CD4-positive, CD25-positive, alpha-beta regulatory T cell (primary cell): ENCODE measurements around the gene ARHGAP25. TPM values are rescaled to one million over a fixed set of nuclear protein-coding genes. Genes with fewer than 3 reads are reported as not detected.

Experiments used
- ATAC-seq, 2 donors: fragments of 150-1000 bp; cut with Tn5 transposase; one replicate each; pipeline ENCODE4 v1.10.0; 2021; ENCODE audit warnings: low read depth in 2 of 2, moderate number of reproducible peaks in 2 of 2, moderate library complexity in 1 of 2
- DNase-seq, 3 donors: peaks; one replicate each; pipeline versions ENCODE4 v3.0.0 to v3.0.0-alpha.2; 2012 to 2022; ENCODE audit warnings: mixed read lengths in 1 of 3
- H3K27ac ChIP-seq: one replicate; pipeline ENCODE4 v1.7.0; 2013; ENCODE audit warnings: mild to moderate bottlenecking, low read length; ENCODE audit not compliant: insufficient read depth, poor library complexity, severe bottlenecking
- H3K27me3 ChIP-seq: one replicate; pipeline ENCODE4 v1.7.0; 2013; ENCODE audit warnings: low read length; ENCODE audit not compliant: control insufficient read depth, insufficient read depth
- H3K36me3 ChIP-seq: one replicate; pipeline ENCODE4 v1.7.0; 2013; ENCODE audit warnings: mild to moderate bottlenecking, low read length, moderate library complexity; ENCODE audit not compliant: control insufficient read depth, insufficient read depth
- H3K4me1 ChIP-seq: 2 replicates; pipeline ENCODE4 v1.7.0; 2013; ENCODE audit warnings: mild to moderate bottlenecking, low read length; ENCODE audit not compliant: insufficient read depth, control insufficient read depth, poor library complexity, severe bottlenecking
- H3K4me3 ChIP-seq: one replicate; pipeline ENCODE4 v1.7.0; 2013; ENCODE audit warnings: low read depth, mild to moderate bottlenecking, low read length, moderate library complexity
- H3K9me3 ChIP-seq, 2 experiments: 1 replicate in 1 of 2; 2 replicates in 1 of 2; pipeline ENCODE4 v1.7.0; 2013; ENCODE audit warnings: low read length in 2 of 2, mild to moderate bottlenecking in 1 of 2, moderate library complexity in 1 of 2; ENCODE audit not compliant: control insufficient read depth in 2 of 2
- H3K27ac Mint-ChIP-seq, 3 donors: one replicate each; pipeline ENCODE4 v1.8.0; 2020 to 2022; ENCODE audit warnings: mild to moderate bottlenecking in 3 of 3, mixed read lengths in 3 of 3, moderate library complexity in 2 of 3
- H3K27me3 Mint-ChIP-seq: one replicate; pipeline ENCODE4 v1.8.0; 2022; ENCODE audit warnings: mild to moderate bottlenecking, mixed read lengths
- H3K36me3 Mint-ChIP-seq: one replicate; pipeline ENCODE4 v1.8.0; 2020; ENCODE audit warnings: mixed read lengths
- H3K4me1 Mint-ChIP-seq, 4 donors: one replicate each; pipeline ENCODE4 v1.8.0; 2020 to 2022; ENCODE audit warnings: mixed read lengths in 4 of 4, mild to moderate bottlenecking in 1 of 4
- H3K4me3 Mint-ChIP-seq, 4 donors: one replicate each; pipeline ENCODE4 v1.8.0; 2020 to 2022; ENCODE audit warnings: mild to moderate bottlenecking in 4 of 4, mixed read lengths in 4 of 4, moderate library complexity in 3 of 4
- H3K9me3 Mint-ChIP-seq, 7 donors: one replicate each; pipeline ENCODE4 v1.8.0; 2020 to 2022; ENCODE audit warnings: mixed read lengths in 7 of 7, mild to moderate bottlenecking in 3 of 7, moderate library complexity in 2 of 7
- polyA plus RNA-seq, 4 donors: library from polyadenylated mRNA; unstranded; fragments of 300-500 nt; fragmentation: Illumina TruSeq; gene quantifications; one replicate each; pipeline ENCODE4 v1.2.3, GENCODE V29; 2021
- total RNA-seq: library from RNA; stranded (reverse); gene quantifications from one replicate; pipeline ENCODE4 v1.2.3, GENCODE V29; 2022

ARHGAP25 gene
- total and polyA plus RNA-seq, 5 donors from 2014 or later = 97.8 to 148 (median 135) TPM

GRCh38 chr2:68811364-68811763, 76.8 kb downstream of the ARHGAP25 start:
- H3K27ac Mint-ChIP-seq = peak overlapping the region in 2 of 3 donors; percentile 80 to 89
- DNase-seq = no peak
- no peak for ATAC-seq
- no peaks in the 10 kb centered on the region for H3K27me3 Mint-ChIP-seq
- Histone ChIP-seq H3K4me3 (no peak overlapping the region), H3K36me3 (peaks cover 97% of the 10 kb centered on the region), H3K4me1 (peaks cover 7% of the 10 kb centered on the region), H3K27me3 (no peaks in the 10 kb centered on the region), H3K9me3 (no peaks in the 10 kb centered on the region), H3K27ac (peak overlapping the region; percentile 34)
- peaks cover 0 to 60% (median 31%) of the 10 kb centered on the region in 4 donors for H3K4me1 Mint-ChIP-seq
- no peak overlapping the region for H3K4me3 Mint-ChIP-seq
- H3K9me3 Mint-ChIP-seq = no peaks in the 10 kb centered on the region
- peaks cover 70% of the 10 kb centered on the region for H3K36me3 Mint-ChIP-seq

DNA sequence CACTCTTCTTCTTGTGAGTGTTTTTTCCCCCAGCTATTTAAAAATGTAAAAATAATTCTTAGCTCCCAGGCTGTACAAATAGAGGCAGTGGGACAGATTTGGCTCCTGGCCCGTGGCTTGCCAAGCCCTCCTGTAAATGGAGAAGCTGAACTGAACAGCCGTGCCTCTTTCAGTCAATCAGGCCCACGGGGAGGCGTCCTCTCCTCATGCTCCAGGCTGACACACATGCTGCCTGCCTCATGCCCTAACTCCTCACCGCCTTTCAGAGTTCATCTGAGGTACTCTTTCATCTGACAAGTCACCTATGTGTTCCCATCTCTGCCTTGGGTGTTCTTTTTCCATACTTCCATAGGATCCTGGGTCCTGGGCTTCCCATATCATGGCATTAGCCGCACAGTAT, 77.6 kb downstream of the ARHGAP25 start:
- peaks cover 0 to 52% (median 28%) of the 10 kb centered on the region in 4 donors for H3K4me1 Mint-ChIP-seq
- no peaks in the 10 kb centered on the region for H3K9me3 Mint-ChIP-seq
- DNase-seq = no peak
- Histone ChIP-seq H3K36me3 (peaks cover 97% of the 10 kb centered on the region), H3K27me3 (no peaks in the 10 kb centered on the region), H3K27ac (peak overlapping the region; percentile 36), H3K4me1 (peaks cover 7% of the 10 kb centered on the region), H3K4me3 (no peak overlapping the region), H3K9me3 (no peaks in the 10 kb centered on the region)
- H3K27me3 Mint-ChIP-seq = no peaks in the 10 kb centered on the region
- H3K36me3 Mint-ChIP-seq = peaks cover 66% of the 10 kb centered on the region
- ATAC-seq = no peak
- peak overlapping the region; percentile 50 to 89 (median 80) for H3K27ac Mint-ChIP-seq
- H3K4me3 Mint-ChIP-seq = peak overlapping the region in 1 of 4 donors; percentile 73

DNA sequence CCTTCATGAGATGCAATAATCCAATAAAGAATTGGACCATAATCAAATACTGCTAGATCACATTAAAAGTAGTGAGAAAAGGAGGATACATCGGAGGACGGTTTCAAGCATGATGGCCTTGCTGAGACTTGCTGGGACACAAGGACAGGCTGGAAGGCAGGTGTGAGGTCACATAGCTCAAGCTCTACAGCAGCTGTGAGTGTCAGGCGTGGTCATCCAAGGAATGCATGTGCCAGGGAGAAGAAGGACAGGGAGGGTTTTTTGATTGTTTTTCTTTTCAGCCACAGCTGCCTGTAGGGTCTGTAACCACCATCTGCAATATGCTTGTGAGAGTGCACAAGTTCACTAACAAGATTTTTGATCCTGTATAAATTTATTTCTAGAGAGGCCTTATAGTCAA, 79.0 kb downstream of the ARHGAP25 start:
- no peak for ATAC-seq
- H3K4me1 Mint-ChIP-seq = peaks cover 0 to 45% (median 19%) of the 10 kb centered on the region in 4 donors
- H3K27me3 Mint-ChIP-seq = no peaks in the 10 kb centered on the region
- peaks cover 61% of the 10 kb centered on the region for H3K36me3 Mint-ChIP-seq
- Histone ChIP-seq H3K9me3 (no peaks in the 10 kb centered on the region), H3K27me3 (no peaks in the 10 kb centered on the region), H3K36me3 (peaks cover 97% of the 10 kb centered on the region), H3K4me3 (no peak overlapping the region), H3K4me1 (no peaks in the 10 kb centered on the region), H3K27ac (no peak overlapping the region)
- DNase-seq = no peak
- no peak overlapping the region for H3K4me3 Mint-ChIP-seq
- no peaks in the 10 kb centered on the region for H3K9me3 Mint-ChIP-seq
- H3K27ac Mint-ChIP-seq = peak overlapping the region; percentile 9 to 87 (median 36)

- H3K27me3 Mint-ChIP-seq = no peaks in the 10 kb centered on the region
- peak overlapping the region; percentile 43 for H3K27ac ChIP-seq
- peaks cover 62% of the 10 kb centered on the region for H3K36me3 Mint-ChIP-seq
- no peak overlapping the region for H3K4me3 ChIP-seq
- peaks cover 0 to 22% (median 12%) of the 10 kb centered on the region in 4 donors for H3K4me1 Mint-ChIP-seq
- H3K4me3 Mint-ChIP-seq = no peak overlapping the region
- DNase-seq (no peak), ATAC-seq (no peak)
- no peaks in the 10 kb centered on the region for H3K4me1 ChIP-seq
- peaks cover 98% of the 10 kb centered on the region for H3K36me3 ChIP-seq
- no peaks in the 10 kb centered on the region for H3K9me3 Mint-ChIP-seq
- H3K27me3 ChIP-seq = no peaks in the 10 kb centered on the region
- H3K9me3 ChIP-seq = no peaks in the 10 kb centered on the region
- peak overlapping the region; percentile 80 to 87 (median 84) for H3K27ac Mint-ChIP-seq
Measured at GRCh38 chr2:68817306-68817705, 82.7 kb downstream of the ARHGAP25 start.

GRCh38 chr2:68819556-68819955, 84.9 kb downstream of the ARHGAP25 start:
- no peak for ATAC-seq
- H3K4me3 Mint-ChIP-seq = no peak overlapping the region
- H3K4me1 ChIP-seq = no peaks in the 10 kb centered on the region
- no peak overlapping the region for H3K27ac ChIP-seq
- no peak overlapping the region for H3K4me3 ChIP-seq
- no peaks in the 10 kb centered on the region for H3K9me3 ChIP-seq
- H3K36me3 Mint-ChIP-seq = peaks cover 68% of the 10 kb centered on the region
- H3K4me1 Mint-ChIP-seq = peaks cover 0 to 27% (median 15%) of the 10 kb centered on the region in 4 donors
- no peaks in the 10 kb centered on the region for H3K27me3 Mint-ChIP-seq
- no peaks in the 10 kb centered on the region for H3K9me3 Mint-ChIP-seq
- peak overlapping the region; percentile 26 to 84 (median 36) for H3K27ac Mint-ChIP-seq
- H3K27me3 ChIP-seq = no peaks in the 10 kb centered on the region
- peaks cover 97% of the 10 kb centered on the region for H3K36me3 ChIP-seq
- no peak for DNase-seq

DNA sequence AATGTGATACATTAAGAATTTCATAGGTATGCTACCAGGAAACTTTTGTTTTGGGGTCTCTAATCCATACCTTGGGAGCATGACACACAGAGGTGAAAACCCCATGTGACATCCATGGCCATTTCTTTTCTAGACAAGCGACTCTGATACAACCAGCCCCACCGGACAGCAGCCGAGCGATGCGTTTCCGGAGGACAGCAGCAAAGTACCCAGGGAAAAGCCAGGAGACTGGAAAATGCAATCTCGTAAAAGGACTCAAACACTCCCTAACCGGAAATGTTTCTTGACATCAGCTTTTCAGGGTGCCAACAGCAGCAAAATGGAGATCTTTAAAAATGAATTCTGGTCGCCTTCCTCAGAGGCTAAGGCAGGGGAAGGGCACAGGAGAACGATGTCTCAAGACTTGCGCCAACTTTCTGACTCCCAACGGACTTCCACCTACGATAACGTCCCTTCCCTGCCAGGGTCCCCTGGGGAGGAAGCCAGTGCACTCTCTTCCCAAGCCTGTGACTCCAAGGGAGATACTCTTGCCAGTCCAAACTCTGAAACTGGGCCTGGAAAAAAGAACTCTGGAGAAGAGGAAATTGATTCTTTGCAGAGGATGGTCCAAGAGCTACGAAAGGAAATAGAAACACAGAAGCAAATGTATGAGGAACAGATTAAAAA, 87.7 kb downstream of the ARHGAP25 start:
- Histone ChIP-seq H3K27me3 (no peaks in the 10 kb centered on the region), H3K36me3 (peaks cover 95% of the 10 kb centered on the region), H3K4me1 (no peaks in the 10 kb centered on the region), H3K9me3 (no peaks in the 10 kb centered on the region), H3K4me3 (no peak overlapping the region), H3K27ac (no peak overlapping the region)
- H3K36me3 Mint-ChIP-seq = peaks cover 73% of the 10 kb centered on the region
- peaks cover 0 to 2% (median 0%) of the 10 kb centered on the region in 7 donors for H3K9me3 Mint-ChIP-seq
- no peak overlapping the region for H3K4me3 Mint-ChIP-seq
- ATAC-seq (no peak), DNase-seq (no peak)
- peak overlapping the region in 2 of 3 donors; percentile 74 to 84 for H3K27ac Mint-ChIP-seq
- no peaks in the 10 kb centered on the region for H3K27me3 Mint-ChIP-seq
- H3K4me1 Mint-ChIP-seq = peaks cover 0 to 30% (median 17%) of the 10 kb centered on the region in 4 donors

GRCh38 chr2:68824831-68825230, 90.2 kb downstream of the ARHGAP25 start:
- no peak for ATAC-seq
- Histone ChIP-seq H3K36me3 (peaks cover 76% of the 10 kb centered on the region), H3K27ac (no peak overlapping the region)

DNA sequence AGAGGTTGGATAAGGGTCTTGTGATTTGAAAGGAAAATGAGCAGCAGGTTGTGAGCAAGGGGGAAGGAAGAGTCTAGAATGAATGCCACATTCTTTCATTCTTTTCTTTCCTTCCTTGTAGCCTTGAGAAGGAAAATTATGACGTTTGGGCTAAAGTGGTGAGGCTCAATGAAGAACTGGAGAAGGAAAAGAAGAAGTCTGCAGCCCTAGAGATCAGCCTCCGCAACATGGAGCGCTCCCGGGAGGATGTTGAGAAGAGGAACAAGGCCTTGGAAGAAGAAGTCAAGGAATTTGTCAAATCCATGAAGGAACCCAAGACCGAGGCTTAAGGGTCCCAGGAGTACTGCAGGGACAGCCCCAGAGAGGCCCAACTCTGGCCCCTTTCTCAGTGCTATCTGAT, 91.3 kb downstream of the ARHGAP25 start:
- Mint-ChIP-seq H3K4me1 (peaks cover 17 to 55% (median 38%) of the 10 kb centered on the region in 4 donors), H3K9me3 (peaks cover 0 to 2% (median 0%) of the 10 kb centered on the region in 7 donors), H3K36me3 (peaks cover 48% of the 10 kb centered on the region), H3K4me3 (no peak overlapping the region), H3K27me3 (no peaks in the 10 kb centered on the region), H3K27ac (peak overlapping the region in 2 of 3 donors; percentile 11 to 18)
- Histone ChIP-seq H3K27me3 (no peaks in the 10 kb centered on the region), H3K27ac (no peak overlapping the region), H3K4me3 (no peak overlapping the region), H3K9me3 (no peaks in the 10 kb centered on the region), H3K4me1 (peaks cover 22% of the 10 kb centered on the region), H3K36me3 (peaks cover 67% of the 10 kb centered on the region)
- ATAC-seq (no peak), DNase-seq (no peak)

More at GRCh38 chr2:68824831-68825230, 90.2 kb downstream of the ARHGAP25 start:
- H3K4me1 Mint-ChIP-seq = peaks cover 12 to 48% (median 35%) of the 10 kb centered on the region in 4 donors
- Histone ChIP-seq H3K9me3 (no peaks in the 10 kb centered on the region), H3K4me1 (peaks cover 17% of the 10 kb centered on the region), H3K4me3 (no peak overlapping the region), H3K27me3 (no peaks in the 10 kb centered on the region)
- H3K27ac Mint-ChIP-seq = peak overlapping the region; percentile 11 to 89 (median 32)
- peaks cover 0 to 2% (median 0%) of the 10 kb centered on the region in 7 donors for H3K9me3 Mint-ChIP-seq
- no peak overlapping the region for H3K4me3 Mint-ChIP-seq
- no peak for DNase-seq
- peaks cover 55% of the 10 kb centered on the region for H3K36me3 Mint-ChIP-seq
- H3K27me3 Mint-ChIP-seq = no peaks in the 10 kb centered on the region
